ENCODE data around the gene C19orf85. TPM values are rescaled to one million over a fixed set of nuclear protein-coding genes. Genes with fewer than 3 reads are reported as not detected.

Gene C19orf85
- total RNA-seq, 6 experiments from 2014 or later, result not detected

GRCh38 chr19:55471266-55471665 lies 6.7 kb upstream of the C19orf85 start:
- Mint-ChIP-seq H3K4me1 (ENCODE audit: low read depth) (peaks cover 26% of the 10 kb centered on the region), H3K27me3 (ENCODE audit: insufficient read depth) (peaks cover 2% of the 10 kb centered on the region), H3K36me3 (ENCODE audit: low read depth) (no peaks in the 10 kb centered on the region), H3K9me3 (no peaks in the 10 kb centered on the region), H3K27ac (peak overlapping the region; percentile 7), H3K4me3 (0 out of 2 replicates have a peak overlapping the region, but pooled peaks have one; percentile 7)
- no peak for DNase-seq
- TF ChIP-seq CTCF (IDR thresholded peaks at IDR 0.05), result no peak

- peaks cover 25% of the 10 kb centered on the region for H3K4me1 Mint-ChIP-seq (ENCODE audit: low read depth)
- H3K4me3 Mint-ChIP-seq, result peak overlapping the region; percentile 34; the same call in 1 of the 2 replicates
- H3K27me3 Mint-ChIP-seq (ENCODE audit: insufficient read depth), result no peaks in the 10 kb centered on the region; the same call in 1 of the 2 replicates
- H3K27ac Mint-ChIP-seq, result peak overlapping the region; percentile 30; the same call in 1 of the 2 replicates
- no peaks in the 10 kb centered on the region for H3K36me3 Mint-ChIP-seq (ENCODE audit: low read depth)
- no peaks in the 10 kb centered on the region for H3K9me3 Mint-ChIP-seq
- TF ChIP-seq CTCF (IDR thresholded peaks at IDR 0.05), result no peak; the same call in none of the 2 replicates
- no peak for DNase-seq
Measured at GRCh38 chr19:55468054-55468393, 3.5 kb upstream of the C19orf85 start.

- no peaks in the 10 kb centered on the region; the same call in 1 of the 2 replicates for H3K27me3 Mint-ChIP-seq (ENCODE audit: insufficient read depth)
- H3K4me1 Mint-ChIP-seq (ENCODE audit: low read depth), result peaks cover 30% of the 10 kb centered on the region
- TF ChIP-seq CTCF (IDR thresholded peaks at IDR 0.05), result peak; percentile 100
- no peaks in the 10 kb centered on the region for H3K9me3 Mint-ChIP-seq
- H3K4me3 Mint-ChIP-seq, result peak overlapping the region; percentile 34; the same call in 1 of the 2 replicates
- H3K27ac Mint-ChIP-seq, result peak overlapping the region; percentile 44
- no peaks in the 10 kb centered on the region for H3K36me3 Mint-ChIP-seq (ENCODE audit: low read depth)
- DNase-seq, result peak; percentile 53
Measured at GRCh38 chr19:55467236-55468053, 2.9 kb upstream of the C19orf85 start.

GRCh38 chr19:55466241-55466614 lies 1.7 kb upstream of the C19orf85 start:
- peaks cover 37% of the 10 kb centered on the region for H3K4me1 Mint-ChIP-seq (ENCODE audit: low read depth)
- H3K27ac Mint-ChIP-seq, result no peak overlapping the region; the same call in 1 of the 2 replicates
- TF ChIP-seq CTCF (IDR thresholded peaks at IDR 0.05), result no peak
- no peak overlapping the region for H3K4me3 Mint-ChIP-seq
- no peaks in the 10 kb centered on the region for H3K36me3 Mint-ChIP-seq (ENCODE audit: low read depth)
- H3K27me3 Mint-ChIP-seq (ENCODE audit: insufficient read depth), result no peaks in the 10 kb centered on the region; the same call in 1 of the 2 replicates
- no peaks in the 10 kb centered on the region for H3K9me3 Mint-ChIP-seq
- no peak for DNase-seq

GRCh38 chr19:55465460-55466240 lies 1.1 kb upstream of the C19orf85 start:
- DNase-seq, result no peak

More at GRCh38 chr19:55465460-55466240, 1.1 kb upstream of the C19orf85 start:
- no peaks in the 10 kb centered on the region; the same call in 1 of the 2 replicates for H3K27me3 Mint-ChIP-seq (ENCODE audit: insufficient read depth)
- TF ChIP-seq CTCF (IDR thresholded peaks at IDR 0.05), result no peak
- H3K27ac Mint-ChIP-seq, result no peak overlapping the region
- no peaks in the 10 kb centered on the region for H3K36me3 Mint-ChIP-seq (ENCODE audit: low read depth)
- no peaks in the 10 kb centered on the region for H3K9me3 Mint-ChIP-seq
- H3K4me3 Mint-ChIP-seq, result no peak overlapping the region
- peaks cover 41% of the 10 kb centered on the region for H3K4me1 Mint-ChIP-seq (ENCODE audit: low read depth)
